GM06990 (cell line): ENCODE data around the gene GULP1.

Experiments used
- DNase-seq: peaks from one replicate; pipeline ENCODE4 v3.0.0-alpha.2; 2011; ENCODE audit not compliant: insufficient read length; ENCODE audit errors: extremely low read depth
- H3K27me3 ChIP-seq: replicated peaks from 2 replicates; pipeline ENCODE4 v1.6.0; 2011; ENCODE audit warnings: low read length; ENCODE audit not compliant: control insufficient read depth, insufficient read depth
- H3K36me3 ChIP-seq: 2 replicates; pipeline ENCODE4 v1.5.1; 2011; ENCODE audit warnings: low read length; ENCODE audit not compliant: control insufficient read depth, insufficient read depth
- H3K4me3 ChIP-seq: replicated peaks from 2 replicates; pipeline ENCODE4 v1.5.1; 2011; ENCODE audit warnings: low read depth, mild to moderate bottlenecking, control low read depth, low read length
- CTCF ChIP-seq: IDR thresholded peaks from 2 replicates; pipeline ENCODE4 v1.5.1; 2011; ENCODE audit warnings: low read length, control low read depth, mild to moderate bottlenecking, inconsistent platforms; ENCODE audit not compliant: insufficient read depth, poor library complexity, severe bottlenecking

Gene GULP1

GRCh38 chr2:188623995-188624643 lies 332.4 kb downstream of the GULP1 start:
- no peak for TF ChIP-seq CTCF
- no peak for DNase-seq
- no peaks in the 10 kb centered on the region for H3K27me3 ChIP-seq
- no peak overlapping the region for H3K4me3 ChIP-seq
- no peaks in the 10 kb centered on the region for H3K36me3 ChIP-seq

GRCh38 chr2:188627471-188627870 lies 335.8 kb downstream of the GULP1 start:
- no peak overlapping the region for H3K4me3 ChIP-seq
- H3K27me3 ChIP-seq = no peaks in the 10 kb centered on the region
- TF ChIP-seq CTCF = no peak
- DNase-seq = no peak
- H3K36me3 ChIP-seq = no peaks in the 10 kb centered on the region

- no peak for TF ChIP-seq CTCF
- no peak for DNase-seq
Observed at GRCh38 chr2:188628989-188629752, 337.5 kb downstream of the GULP1 start.

GRCh38 chr2:188629753-188630527 lies 338.3 kb downstream of the GULP1 start:
- no peak overlapping the region for H3K4me3 ChIP-seq
- no peaks in the 10 kb centered on the region for H3K36me3 ChIP-seq
- no peak for DNase-seq
- TF ChIP-seq CTCF = no peak
- no peaks in the 10 kb centered on the region for H3K27me3 ChIP-seq

More at GRCh38 chr2:188628989-188629752, 337.5 kb downstream of the GULP1 start:
- H3K4me3 ChIP-seq = no peak overlapping the region
- no peaks in the 10 kb centered on the region for H3K27me3 ChIP-seq
- no peaks in the 10 kb centered on the region for H3K36me3 ChIP-seq

GRCh38 chr2:188631037-188631809 lies 339.5 kb downstream of the GULP1 start:
- H3K27me3 ChIP-seq = no peaks in the 10 kb centered on the region
- H3K36me3 ChIP-seq = no peaks in the 10 kb centered on the region
- TF ChIP-seq CTCF = no peak
- DNase-seq = no peak
- no peak overlapping the region for H3K4me3 ChIP-seq
